Hematopoietic multipotent progenitor cell (in vitro differentiated cells): ENCODE data around the gene SIGLEC9. TPM values are rescaled to one million over a fixed set of nuclear protein-coding genes. Genes with fewer than 3 reads are reported as not detected.

Source experiments
- DNase-seq, 3 donors: peaks; one replicate each; pipeline ENCODE4 v3.0.0-alpha.2; 2011 to 2015; ENCODE audit warnings: low read depth in 2 of 3, low spot score in 2 of 3
- total RNA-seq: library from RNA; depleted of rRNA; stranded (reverse); fragments of >200 nt; gene quantifications from one replicate; pipeline ENCODE4 v1.2.3, GENCODE V29; 2012

The SIGLEC9 gene
- total RNA-seq, 1 donor = 0.27 TPM

GRCh38 chr19:51122112-51122981 lies 2.4 kb upstream of the SIGLEC9 start:
- no peak for DNase-seq

- DNase-seq = peak in 1 of 3 donors; percentile 18
Observed at GRCh38 chr19:51123381-51123800, 1.3 kb upstream of the SIGLEC9 start.

GRCh38 chr19:51123802-51124201 lies 904 bp upstream of the SIGLEC9 start:
- no peak for DNase-seq

- no peak for DNase-seq
Observed at GRCh38 chr19:51124216-51124615, 490 bp upstream of the SIGLEC9 start.

GRCh38 chr19:51125421-51126075 lies 842 bp downstream of the SIGLEC9 start:
- no peak for DNase-seq

GRCh38 chr19:51127032-51127431 lies 2.3 kb downstream of the SIGLEC9 start:
- DNase-seq = no peak

- peak in 2 of 3 donors; percentile 66 to 67 for DNase-seq
Observed at GRCh38 chr19:51127755-51128154, 3.0 kb downstream of the SIGLEC9 start.

GRCh38 chr19:51128227-51128626 lies 3.5 kb downstream of the SIGLEC9 start:
- no peak for DNase-seq

- no peak for DNase-seq
Observed at GRCh38 chr19:51129716-51130115, 5.0 kb downstream of the SIGLEC9 start.

- peak in 2 of 3 donors; percentile 51 to 65 for DNase-seq
Observed at GRCh38 chr19:51131780-51132680, 7.3 kb downstream of the SIGLEC9 start.

GRCh38 chr19:51135004-51135403 lies 10.3 kb downstream of the SIGLEC9 start:
- DNase-seq = no peak

- DNase-seq = no peak
Observed at GRCh38 chr19:51135986-51136762, 11.5 kb downstream of the SIGLEC9 start.

- DNase-seq = peak in 2 of 3 donors; percentile 36 to 40
Observed at GRCh38 chr19:51136851-51137551, 12.3 kb downstream of the SIGLEC9 start.

- DNase-seq = no peak
Observed at GRCh38 chr19:51137792-51138425, 13.2 kb downstream of the SIGLEC9 start.

- DNase-seq = no peak
Observed at GRCh38 chr19:51138549-51138979, 13.9 kb downstream of the SIGLEC9 start.

GRCh38 chr19:51139299-51140014 lies 14.8 kb downstream of the SIGLEC9 start:
- peak in 2 of 3 donors; percentile 30 to 54 for DNase-seq

- DNase-seq = no peak
Observed at GRCh38 chr19:51140441-51140840, 15.7 kb downstream of the SIGLEC9 start.

GRCh38 chr19:51141181-51141580 lies 16.5 kb downstream of the SIGLEC9 start:
- no peak for DNase-seq
